Stimulated activated CD4-positive, alpha-beta T cell treated with anti-CD3 and anti-CD28 coated beads, Interleukin-1b, Interleukin-23, amount 100 ng/mL, for 48 hours (primary cell): ENCODE results near the gene ZNF273.
"Not testable (repeated sequence)": the region's sequence is repeated elsewhere in the genome, so short reads cannot be mapped to it uniquely, and the experiment has no call there.

Experiments
- DNase-seq: peaks from one replicate; pipeline ENCODE4 v3.0.0-alpha.2; 2020

ZNF273 gene

DNA sequence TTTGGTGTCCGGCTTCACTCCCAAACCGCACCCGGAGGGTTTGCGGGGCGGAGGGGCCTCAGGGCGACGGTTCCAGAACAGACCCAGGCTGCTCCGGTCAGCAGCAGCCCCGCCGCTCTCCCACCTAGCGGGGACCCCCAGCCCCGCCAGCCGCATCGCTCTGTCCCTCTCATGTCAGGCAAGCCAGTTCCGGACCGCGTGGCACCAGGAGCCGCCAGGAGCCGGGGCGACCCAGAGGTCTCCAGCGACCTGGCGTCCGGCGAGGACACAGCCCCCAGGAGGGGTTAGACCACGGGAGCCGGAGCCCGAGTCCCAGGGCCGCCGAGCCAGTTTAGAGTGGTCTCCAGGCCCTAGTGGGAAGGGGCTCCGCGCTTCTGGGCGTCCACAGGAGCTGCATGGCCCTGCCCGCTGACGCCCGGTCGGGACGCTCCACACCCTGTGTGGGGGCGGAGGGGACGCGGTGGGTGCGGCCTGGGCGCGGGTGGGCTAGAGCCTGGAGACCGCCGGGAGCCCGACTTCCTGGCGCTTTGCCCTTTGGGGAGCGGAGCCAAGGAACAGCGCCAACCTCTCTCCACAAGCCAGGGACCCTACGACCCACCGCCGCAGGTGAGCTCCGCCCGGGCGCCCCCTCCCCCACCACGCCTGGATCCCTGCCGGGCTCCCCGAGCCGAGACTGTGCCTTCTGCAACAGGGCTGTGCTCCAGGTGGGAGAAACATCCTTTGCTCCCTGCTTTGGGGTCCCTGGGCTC, 44.4 kb downstream of the ZNF273 start:
- DNase-seq: no peak

DNA sequence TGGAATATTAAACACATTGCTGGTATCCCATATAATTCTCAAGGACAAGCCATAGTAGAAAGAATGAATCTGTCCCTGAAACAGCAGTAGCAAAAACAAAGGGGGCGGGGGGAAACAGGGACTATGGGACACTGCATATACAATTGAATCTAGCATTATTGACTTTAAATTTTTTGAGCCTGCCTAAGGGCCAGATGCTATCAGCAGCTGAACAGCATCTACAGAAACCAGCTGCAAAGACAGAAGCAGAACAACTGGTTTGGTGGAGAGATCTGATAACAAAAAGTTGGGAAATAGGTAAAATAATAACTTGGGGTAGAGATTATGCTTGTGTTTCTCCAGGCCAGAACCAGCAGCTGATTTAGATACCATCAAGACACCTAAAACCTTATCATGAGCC, 45.7 kb downstream of the ZNF273 start:
- DNase-seq: not testable (repeated sequence)

GRCh38 chr7:64950673-64951072, 47.6 kb downstream of the ZNF273 start:
- not testable (repeated sequence) for DNase-seq

GRCh38 chr7:64951250-64951848, 48.3 kb downstream of the ZNF273 start:
- DNase-seq: no peak

- no peak for DNase-seq
These were observed 56.1 kb downstream of the ZNF273 start for GRCh38 chr7:64959072-64959747.

- DNase-seq: no peak
These were observed 62.5 kb downstream of the ZNF273 start for GRCh38 chr7:64965594-64965993.

DNA sequence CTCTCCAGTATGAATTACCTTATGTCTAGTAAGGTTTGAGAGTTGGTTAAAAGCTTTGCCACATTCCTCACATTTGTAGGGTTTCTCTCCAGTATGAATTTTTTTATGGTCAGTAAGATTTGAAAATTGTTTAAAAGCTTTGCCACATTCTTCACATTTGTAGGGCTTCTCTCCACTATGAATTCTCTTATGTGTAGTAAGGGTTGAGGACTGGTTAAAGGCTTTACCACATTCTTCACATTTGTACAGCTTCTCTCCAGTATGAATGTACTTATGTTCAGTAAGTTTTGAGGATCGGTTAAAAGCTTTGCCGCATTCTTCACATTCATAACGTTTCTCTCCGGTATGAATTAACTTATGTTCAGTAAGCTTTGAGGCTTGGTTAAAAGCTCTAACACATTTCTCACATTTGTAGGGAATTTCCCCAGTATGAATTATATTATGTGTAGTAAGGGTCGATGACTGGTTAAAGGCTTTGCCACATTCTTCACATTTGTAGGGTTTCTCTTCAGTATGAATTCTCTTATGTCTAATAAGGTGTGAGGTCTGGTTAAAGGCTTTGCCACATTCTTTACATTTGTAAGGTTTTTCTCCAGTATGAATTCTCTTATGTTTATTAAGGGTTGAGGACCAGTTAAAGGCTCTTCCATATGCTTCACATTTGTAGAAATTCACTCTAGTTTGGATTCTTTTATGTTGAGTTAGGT, 75.6 kb downstream of the ZNF273 start:
- no peak for DNase-seq
